Caco-2 (cell line): ENCODE data around the gene TESMIN. TPM values are rescaled to one million over a fixed set of nuclear protein-coding genes. Genes with fewer than 3 reads are reported as not detected.

Experiments used
- BruUV-seq: library from RNA; stranded (reverse); fragments of 400-500 nt; replicated peaks from 2 replicates; lab custom pipeline; 2021; lab: Mats Ljungman, UMichigan
- CTCF ChIA-PET: fragments of 300-600 bp; sonication (Branson Sonifier 250); formaldehyde crosslinking; loops from one replicate; lab custom pipeline; 2022; ENCODE audit warnings: antibody characterized with exemption; lab: Charles Lee
- POLR2A ChIA-PET: fragments of 300-600 bp; sonication (Branson Sonifier 250); formaldehyde crosslinking; loops from one replicate; lab custom pipeline; 2022; ENCODE audit warnings: antibody characterized with exemption; lab: Charles Lee
- DNase-seq, 2 experiments: peaks; one replicate each; pipeline versions ENCODE4 v3.0.0 to v3.0.0-alpha.2; 2020 to 2022
- H3K27me3 ChIP-seq: replicated peaks from 2 replicates; pipeline ENCODE4 v1.6.0; 2011; ENCODE audit warnings: low read length; ENCODE audit not compliant: control insufficient read depth, insufficient read depth
- H3K36me3 ChIP-seq: 2 replicates; pipeline ENCODE4 v1.5.1; 2011; ENCODE audit warnings: low read length; ENCODE audit not compliant: control insufficient read depth, insufficient read depth
- H3K4me1 ChIP-seq: fragments of 250-450 bp; sonication (Bioruptor Pico); 2 replicates; pipeline ENCODE4 v1.5.1; 2020; ENCODE audit warnings: mild to moderate bottlenecking
- H3K4me3 ChIP-seq: 2 replicates; pipeline ENCODE4 v1.5.1; 2011; ENCODE audit warnings: low read depth, mild to moderate bottlenecking, control low read depth, low read length
- H3K9me3 ChIP-seq: fragments of 250-450 bp; sonication (Bioruptor Pico); 2 replicates; pipeline ENCODE4 v1.5.1; 2020; ENCODE audit warnings: mild to moderate bottlenecking, moderate library complexity
- H3K27ac Mint-ChIP-seq: one replicate; pipeline ENCODE4 v1.8.0; 2022; ENCODE audit warnings: mixed read lengths; ENCODE audit not compliant: unreplicated experiment
- H3K27me3 Mint-ChIP-seq: one replicate; pipeline ENCODE4 v1.8.0; 2022; ENCODE audit warnings: mixed read lengths; ENCODE audit not compliant: insufficient read depth, unreplicated experiment
- H3K36me3 Mint-ChIP-seq: one replicate; pipeline ENCODE4 v1.8.0; 2022; ENCODE audit warnings: mild to moderate bottlenecking, mixed read lengths; ENCODE audit not compliant: insufficient read depth, unreplicated experiment
- H3K4me1 Mint-ChIP-seq: one replicate; pipeline ENCODE4 v1.8.0; 2022; ENCODE audit warnings: low read depth, mixed read lengths; ENCODE audit not compliant: unreplicated experiment
- H3K4me3 Mint-ChIP-seq: one replicate; pipeline ENCODE4 v1.8.0; 2022; ENCODE audit warnings: mild to moderate bottlenecking, moderate library complexity, mixed read lengths; ENCODE audit not compliant: unreplicated experiment
- H3K9me3 Mint-ChIP-seq: one replicate; pipeline ENCODE4 v1.8.0; 2022; ENCODE audit warnings: mixed read lengths; ENCODE audit not compliant: unreplicated experiment
- intact Hi-C: fragments of 100-400 bp; cut with micrococcal nuclease; formaldehyde crosslinking; loops from one replicate; pipeline ENCODE4 v1.10.0; 2022; ENCODE audit not compliant: unreplicated experiment
- total RNA-seq: library from RNA; stranded (reverse); gene quantifications from 2 replicates; pipeline ENCODE4 v1.2.3, GENCODE V29; 2022
- TF ChIP-seq, protein P1 (sequence below), 2 experiments: fragments of 200-600 bp in 1 of 2; IDR thresholded peaks; 1 replicate in 1 of 2; 2 replicates in 1 of 2; pipeline versions ENCODE4 v1.5.1 to v1.8.0; 2011 to 2022; ENCODE audit warnings: antibody characterized with exemption in 1 of 2, control low read depth in 1 of 2, inconsistent platforms in 1 of 2, low read depth in 1 of 2, low read length in 1 of 2, mild to moderate bottlenecking in 1 of 2, moderate library complexity in 1 of 2; ENCODE audit not compliant: insufficient read depth in 1 of 2, severe bottlenecking in 1 of 2, unreplicated experiment in 1 of 2

Gene TESMIN
- total RNA-seq, 1 experiment from 2014 or later: 26.2 TPM

DNA sequence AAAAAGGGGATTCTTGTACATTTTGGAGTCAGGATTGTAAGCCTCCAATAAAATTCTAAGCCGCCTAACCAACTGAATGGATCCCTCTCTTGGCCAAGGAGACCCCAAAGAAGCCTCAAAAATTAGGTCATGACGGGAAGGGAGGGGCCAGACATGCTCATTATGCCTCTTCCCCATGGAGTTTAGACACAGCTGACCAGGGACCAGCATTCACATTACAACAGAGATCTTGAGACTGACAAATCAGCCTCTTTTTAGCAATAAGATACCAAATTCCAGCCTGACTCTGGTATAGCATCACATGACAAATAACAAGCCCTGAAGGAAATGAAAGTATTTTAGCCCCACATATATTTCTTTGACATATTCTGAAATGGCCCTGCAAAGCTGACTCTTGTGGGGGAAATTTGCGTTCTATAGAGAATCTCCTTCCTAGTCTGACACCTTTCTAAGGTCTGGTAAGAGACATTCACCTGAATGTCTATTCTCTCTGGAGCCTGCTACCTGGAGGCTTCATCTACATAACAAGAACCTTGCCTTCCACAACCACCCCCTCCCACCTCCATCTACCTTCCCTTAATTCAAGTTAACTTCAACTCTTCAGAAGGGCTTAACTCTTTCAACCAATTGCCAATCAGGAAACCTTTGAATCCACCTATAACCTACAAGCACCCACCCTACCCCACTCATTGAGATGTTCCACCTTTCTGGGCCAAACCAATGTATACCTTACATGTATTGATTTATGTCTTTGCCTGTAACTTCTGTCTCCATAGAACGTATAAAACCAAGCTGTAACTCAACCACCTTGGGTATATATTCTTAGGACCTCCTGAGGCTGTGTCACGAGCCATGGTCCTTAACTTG is 56.7 kb downstream of the TESMIN start:
- POLR2A ChIA-PET: no interaction called here
- H3K9me3 Mint-ChIP-seq: peaks cover 11% of the 10 kb centered on the region
- peaks cover 5% of the 10 kb centered on the region for H3K36me3 Mint-ChIP-seq
- peaks cover 17% of the 10 kb centered on the region; the same call in 1 of the 2 replicates for H3K9me3 ChIP-seq
- TF ChIP-seq, protein P1, sequence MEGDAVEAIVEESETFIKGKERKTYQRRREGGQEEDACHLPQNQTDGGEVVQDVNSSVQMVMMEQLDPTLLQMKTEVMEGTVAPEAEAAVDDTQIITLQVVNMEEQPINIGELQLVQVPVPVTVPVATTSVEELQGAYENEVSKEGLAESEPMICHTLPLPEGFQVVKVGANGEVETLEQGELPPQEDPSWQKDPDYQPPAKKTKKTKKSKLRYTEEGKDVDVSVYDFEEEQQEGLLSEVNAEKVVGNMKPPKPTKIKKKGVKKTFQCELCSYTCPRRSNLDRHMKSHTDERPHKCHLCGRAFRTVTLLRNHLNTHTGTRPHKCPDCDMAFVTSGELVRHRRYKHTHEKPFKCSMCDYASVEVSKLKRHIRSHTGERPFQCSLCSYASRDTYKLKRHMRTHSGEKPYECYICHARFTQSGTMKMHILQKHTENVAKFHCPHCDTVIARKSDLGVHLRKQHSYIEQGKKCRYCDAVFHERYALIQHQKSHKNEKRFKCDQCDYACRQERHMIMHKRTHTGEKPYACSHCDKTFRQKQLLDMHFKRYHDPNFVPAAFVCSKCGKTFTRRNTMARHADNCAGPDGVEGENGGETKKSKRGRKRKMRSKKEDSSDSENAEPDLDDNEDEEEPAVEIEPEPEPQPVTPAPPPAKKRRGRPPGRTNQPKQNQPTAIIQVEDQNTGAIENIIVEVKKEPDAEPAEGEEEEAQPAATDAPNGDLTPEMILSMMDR (IDR thresholded peaks at IDR 0.05; ENCODE audit: insufficient read depth in 1 of 2, low read depth in 1 of 2, low read length in 1 of 2, severe bottlenecking in 1 of 2, unreplicated experiment in 1 of 2): no peak
- no peak overlapping the region for H3K27ac Mint-ChIP-seq
- no peaks in the 10 kb centered on the region for H3K4me1 Mint-ChIP-seq
- H3K4me3 Mint-ChIP-seq: no peak overlapping the region
- DNase-seq: no peak
- peaks cover 5% of the 10 kb centered on the region for H3K27me3 Mint-ChIP-seq
- BruUV-seq: no TSS peak
- CTCF ChIA-PET: no interaction called here
- no peaks in the 10 kb centered on the region for H3K4me1 ChIP-seq
- intact Hi-C loops: no loop called here
- no peak overlapping the region for H3K4me3 ChIP-seq
- no peaks in the 10 kb centered on the region for H3K27me3 ChIP-seq
- no peaks in the 10 kb centered on the region for H3K36me3 ChIP-seq

DNA sequence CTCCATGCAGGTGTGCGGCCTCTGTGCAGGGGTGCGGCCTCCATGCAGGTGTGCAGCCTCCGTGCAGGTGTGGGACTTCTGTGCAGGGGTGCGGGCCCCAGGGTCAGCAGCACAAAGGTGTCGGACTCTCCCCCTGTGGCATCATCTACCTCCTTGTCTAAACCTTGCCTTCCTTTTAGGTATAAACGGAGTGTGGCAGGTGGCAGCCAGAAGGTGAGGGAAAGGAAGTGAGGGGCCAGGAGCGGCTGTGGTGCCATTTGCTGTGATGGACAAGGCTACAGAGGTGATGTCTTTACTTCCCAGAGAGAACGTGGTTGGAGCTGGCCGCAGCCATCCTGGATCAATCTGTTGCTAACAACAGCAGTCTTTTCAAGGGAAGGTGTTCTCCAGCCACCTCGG is 57.8 kb downstream of the TESMIN start:
- Mint-ChIP-seq H3K36me3 (peaks cover 5% of the 10 kb centered on the region), H3K4me1 (no peaks in the 10 kb centered on the region), H3K27ac (no peak overlapping the region), H3K27me3 (peaks cover 3% of the 10 kb centered on the region), H3K9me3 (peaks cover 11% of the 10 kb centered on the region), H3K4me3 (no peak overlapping the region)
- POLR2A ChIA-PET: no interaction called here
- intact Hi-C loops: no loop called here
- CTCF ChIA-PET: no interaction called here
- H3K9me3 ChIP-seq: peaks cover 17% of the 10 kb centered on the region; the same call in 1 of the 2 replicates
- H3K36me3 ChIP-seq: no peaks in the 10 kb centered on the region
- TF ChIP-seq, protein P1 (IDR thresholded peaks at IDR 0.05; ENCODE audit: insufficient read depth in 1 of 2, low read depth in 1 of 2, low read length in 1 of 2, severe bottlenecking in 1 of 2, unreplicated experiment in 1 of 2): no peak
- no TSS peak for BruUV-seq
- DNase-seq: peak in 1 of 2 experiments; percentile 32
- H3K4me3 ChIP-seq: no peak overlapping the region
- H3K4me1 ChIP-seq: no peaks in the 10 kb centered on the region
- no peaks in the 10 kb centered on the region for H3K27me3 ChIP-seq

DNA sequence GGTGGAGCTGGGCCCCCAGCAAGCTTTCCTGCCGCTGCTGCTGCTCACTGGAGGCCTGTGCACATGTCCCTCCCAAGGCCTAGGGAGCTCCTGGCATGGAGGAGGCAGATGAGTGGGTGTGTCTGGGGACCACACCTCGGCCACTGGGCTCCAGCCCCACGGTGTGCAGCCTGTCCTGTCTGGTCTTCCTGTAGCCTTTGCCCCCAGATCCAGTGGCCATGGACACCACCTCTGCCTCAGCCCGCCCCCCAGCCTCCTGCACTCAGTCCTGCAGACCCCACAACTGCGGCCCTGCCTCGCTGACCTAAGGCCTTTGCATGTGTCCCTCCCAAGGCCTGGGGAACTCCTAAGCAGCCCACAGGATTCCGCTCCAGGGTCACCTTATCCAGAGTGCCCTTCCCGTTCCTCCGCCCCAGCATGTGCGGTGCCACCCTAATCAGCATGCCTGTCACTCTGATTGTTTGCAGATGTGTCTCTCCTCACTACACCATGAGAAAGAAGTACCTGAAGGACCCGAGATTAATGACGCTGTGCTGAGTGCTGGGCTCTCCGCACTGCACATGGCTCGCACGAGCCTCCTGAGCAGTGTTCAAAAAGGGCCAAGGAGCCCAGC is 58.3 kb downstream of the TESMIN start:
- ChIA-PET POLR2A (no interaction called here), CTCF (interaction anchor here (0.6 kb wide), 1 partner anchor 110 kb away, joined by 3 read pairs; no protein-coding TSS in a partner anchor)
- BruUV-seq: no TSS peak
- no peak overlapping the region for H3K27ac Mint-ChIP-seq
- H3K4me1 Mint-ChIP-seq: no peaks in the 10 kb centered on the region
- peaks cover 5% of the 10 kb centered on the region for H3K36me3 Mint-ChIP-seq
- DNase-seq: peak in 1 of 2 experiments; percentile 35
- Histone ChIP-seq H3K27me3 (no peaks in the 10 kb centered on the region), H3K4me3 (no peak overlapping the region), H3K9me3 (peaks cover 17% of the 10 kb centered on the region; the same call in 1 of the 2 replicates), H3K4me1 (no peaks in the 10 kb centered on the region), H3K36me3 (no peaks in the 10 kb centered on the region)
- H3K27me3 Mint-ChIP-seq: peaks cover 3% of the 10 kb centered on the region
- TF ChIP-seq, protein P1 (IDR thresholded peaks at IDR 0.05; ENCODE audit: insufficient read depth in 1 of 2, low read depth in 1 of 2, low read length in 1 of 2, severe bottlenecking in 1 of 2, unreplicated experiment in 1 of 2): no peak
- no peak overlapping the region for H3K4me3 Mint-ChIP-seq
- peaks cover 11% of the 10 kb centered on the region for H3K9me3 Mint-ChIP-seq
- intact Hi-C loops: no loop called here
